ENCODE measurements around the gene TTBK2. TPM values are rescaled to one million over a fixed set of nuclear protein-coding genes. Genes with fewer than 3 reads are reported as not detected.

The TTBK2 gene
- total RNA-seq, 1 donor from 2014 or later = 14.1 TPM

DNA sequence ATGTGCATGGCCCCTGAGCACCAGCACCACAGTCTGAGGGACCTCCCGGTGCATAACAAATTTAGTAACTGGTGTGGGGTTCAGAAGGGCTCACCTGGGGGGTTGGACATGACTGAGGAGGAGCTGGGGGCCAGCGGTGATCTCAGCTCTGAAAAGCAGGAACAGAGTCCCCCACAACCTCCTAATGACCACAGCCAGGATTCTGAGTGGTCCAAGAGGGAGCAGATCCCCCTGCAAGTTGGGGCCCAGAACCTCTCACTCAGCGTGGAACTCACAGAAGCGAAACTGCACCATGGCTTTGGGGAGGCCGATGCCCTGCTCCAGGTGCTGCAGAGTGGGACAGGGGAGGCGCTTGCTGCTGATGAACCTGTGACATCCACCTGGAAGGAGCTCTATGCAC is 226.6 kb downstream of the TTBK2 start:
- Mint-ChIP-seq H3K36me3 (ENCODE audit: low read depth, unreplicated experiment) (peaks cover 9% of the 10 kb centered on the region), H3K9me3 (ENCODE audit: unreplicated experiment) (no peaks in the 10 kb centered on the region), H3K27ac (ENCODE audit: unreplicated experiment) (no peak overlapping the region), H3K4me3 (ENCODE audit: unreplicated experiment) (no peak overlapping the region), H3K27me3 (ENCODE audit: unreplicated experiment) (peaks cover 8% of the 10 kb centered on the region), H3K4me1 (ENCODE audit: unreplicated experiment) (no peaks in the 10 kb centered on the region)
- TF ChIP-seq, protein P1, sequence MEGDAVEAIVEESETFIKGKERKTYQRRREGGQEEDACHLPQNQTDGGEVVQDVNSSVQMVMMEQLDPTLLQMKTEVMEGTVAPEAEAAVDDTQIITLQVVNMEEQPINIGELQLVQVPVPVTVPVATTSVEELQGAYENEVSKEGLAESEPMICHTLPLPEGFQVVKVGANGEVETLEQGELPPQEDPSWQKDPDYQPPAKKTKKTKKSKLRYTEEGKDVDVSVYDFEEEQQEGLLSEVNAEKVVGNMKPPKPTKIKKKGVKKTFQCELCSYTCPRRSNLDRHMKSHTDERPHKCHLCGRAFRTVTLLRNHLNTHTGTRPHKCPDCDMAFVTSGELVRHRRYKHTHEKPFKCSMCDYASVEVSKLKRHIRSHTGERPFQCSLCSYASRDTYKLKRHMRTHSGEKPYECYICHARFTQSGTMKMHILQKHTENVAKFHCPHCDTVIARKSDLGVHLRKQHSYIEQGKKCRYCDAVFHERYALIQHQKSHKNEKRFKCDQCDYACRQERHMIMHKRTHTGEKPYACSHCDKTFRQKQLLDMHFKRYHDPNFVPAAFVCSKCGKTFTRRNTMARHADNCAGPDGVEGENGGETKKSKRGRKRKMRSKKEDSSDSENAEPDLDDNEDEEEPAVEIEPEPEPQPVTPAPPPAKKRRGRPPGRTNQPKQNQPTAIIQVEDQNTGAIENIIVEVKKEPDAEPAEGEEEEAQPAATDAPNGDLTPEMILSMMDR (IDR thresholded peaks at IDR 0.05; ENCODE audit: unreplicated experiment) = no peak
- DNase-seq (ENCODE audit: low spot score) = no peak

DNA sequence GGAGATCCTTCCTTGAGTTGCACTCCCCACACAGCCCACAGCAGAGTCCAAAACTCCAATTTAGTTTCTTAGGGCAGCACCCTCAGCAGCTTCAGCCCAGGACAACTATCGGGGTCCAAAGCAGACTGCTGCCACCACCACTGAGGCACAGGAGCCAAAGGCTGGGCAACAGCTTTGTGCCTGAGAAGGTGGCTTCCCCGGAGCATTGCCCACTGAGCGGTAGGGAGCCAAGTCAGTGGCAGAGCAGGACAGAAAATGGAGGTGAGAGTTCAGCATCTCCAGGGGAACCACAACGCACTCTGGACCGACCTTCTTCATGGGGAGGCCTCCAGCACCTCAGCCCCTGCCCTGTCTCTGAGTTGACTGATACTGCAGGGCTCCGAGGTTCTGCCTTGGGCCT is 227.1 kb downstream of the TTBK2 start:
- TF ChIP-seq, protein P1 (IDR thresholded peaks at IDR 0.05; ENCODE audit: unreplicated experiment) = no peak
- no peaks in the 10 kb centered on the region for H3K9me3 Mint-ChIP-seq (ENCODE audit: unreplicated experiment)
- peaks cover 8% of the 10 kb centered on the region for H3K27me3 Mint-ChIP-seq (ENCODE audit: unreplicated experiment)
- H3K4me1 Mint-ChIP-seq (ENCODE audit: unreplicated experiment) = no peaks in the 10 kb centered on the region
- no peak for DNase-seq (ENCODE audit: low spot score)
- no peak overlapping the region for H3K4me3 Mint-ChIP-seq (ENCODE audit: unreplicated experiment)
- peaks cover 10% of the 10 kb centered on the region for H3K36me3 Mint-ChIP-seq (ENCODE audit: low read depth, unreplicated experiment)
- H3K27ac Mint-ChIP-seq (ENCODE audit: unreplicated experiment) = no peak overlapping the region

DNA sequence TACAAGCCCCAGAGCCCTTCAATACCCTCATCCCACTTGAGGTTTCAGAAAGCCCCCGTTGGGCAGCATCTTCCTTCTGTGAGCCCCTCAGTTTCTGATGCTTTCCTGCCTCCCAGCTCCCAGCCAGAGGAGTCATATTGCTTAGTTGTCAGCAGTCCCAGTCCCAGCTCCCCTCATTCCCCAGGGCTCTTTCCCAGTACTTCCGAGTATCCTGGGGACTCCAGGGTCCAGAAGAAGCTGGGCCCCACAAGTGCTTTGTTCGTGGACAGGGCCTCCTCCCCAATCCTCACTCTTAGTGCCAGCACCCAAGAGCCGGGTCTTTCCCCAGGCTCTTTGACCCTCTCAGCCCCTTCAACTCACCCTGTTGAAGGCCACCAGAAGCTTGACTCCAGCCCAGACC is 227.6 kb downstream of the TTBK2 start:
- DNase-seq (ENCODE audit: low spot score) = no peak
- TF ChIP-seq, protein P1 (IDR thresholded peaks at IDR 0.05; ENCODE audit: unreplicated experiment) = no peak
- H3K9me3 Mint-ChIP-seq (ENCODE audit: unreplicated experiment) = no peaks in the 10 kb centered on the region
- no peak overlapping the region for H3K27ac Mint-ChIP-seq (ENCODE audit: unreplicated experiment)
- no peaks in the 10 kb centered on the region for H3K4me1 Mint-ChIP-seq (ENCODE audit: unreplicated experiment)
- H3K36me3 Mint-ChIP-seq (ENCODE audit: low read depth, unreplicated experiment) = peaks cover 12% of the 10 kb centered on the region
- H3K27me3 Mint-ChIP-seq (ENCODE audit: unreplicated experiment) = peaks cover 8% of the 10 kb centered on the region
- H3K4me3 Mint-ChIP-seq (ENCODE audit: unreplicated experiment) = no peak overlapping the region

DNA sequence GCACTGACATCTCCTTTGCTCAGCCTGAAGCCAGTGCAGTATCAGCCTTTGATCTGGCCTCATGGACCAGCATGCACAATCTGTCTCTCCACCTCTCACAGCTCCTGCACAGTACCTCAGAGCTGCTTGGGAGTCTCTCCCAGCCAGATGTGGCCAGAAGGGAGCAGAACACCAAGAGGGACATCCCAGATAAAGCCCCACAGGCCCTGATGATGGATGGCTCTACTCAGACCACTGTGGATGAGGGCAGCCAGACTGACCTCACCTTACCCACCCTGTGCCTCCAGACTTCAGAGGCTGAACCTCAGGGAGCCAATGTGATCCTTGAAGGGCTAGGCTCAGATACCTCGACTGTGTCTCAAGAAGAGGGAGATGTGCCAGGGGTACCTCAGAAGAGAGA is 228.0 kb downstream of the TTBK2 start:
- Mint-ChIP-seq H3K27me3 (ENCODE audit: unreplicated experiment) (peaks cover 8% of the 10 kb centered on the region), H3K36me3 (ENCODE audit: low read depth, unreplicated experiment) (peaks cover 16% of the 10 kb centered on the region), H3K27ac (ENCODE audit: unreplicated experiment) (no peak overlapping the region), H3K9me3 (ENCODE audit: unreplicated experiment) (no peaks in the 10 kb centered on the region), H3K4me3 (ENCODE audit: unreplicated experiment) (no peak overlapping the region), H3K4me1 (ENCODE audit: unreplicated experiment) (no peaks in the 10 kb centered on the region)
- DNase-seq (ENCODE audit: low spot score) = no peak
- TF ChIP-seq, protein P1 (IDR thresholded peaks at IDR 0.05; ENCODE audit: unreplicated experiment) = no peak

DNA sequence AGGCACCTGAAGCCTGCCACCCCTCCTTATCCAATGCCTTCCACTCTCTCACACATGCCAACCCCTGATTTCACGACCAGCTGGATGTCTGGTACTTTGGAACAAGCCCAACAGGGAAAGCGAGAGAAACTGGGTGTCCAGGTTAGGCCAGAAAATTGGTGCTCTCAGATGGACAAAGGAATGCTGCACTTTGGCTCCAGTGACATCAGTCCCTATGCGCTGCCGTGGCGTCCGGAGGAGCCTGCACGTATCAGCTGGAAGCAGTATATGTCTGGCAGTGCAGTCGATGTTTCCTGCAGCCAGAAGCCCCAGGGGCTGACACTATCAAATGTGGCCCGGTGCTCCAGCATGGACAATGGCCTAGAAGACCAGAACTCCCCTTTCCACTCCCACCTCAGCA is 228.8 kb downstream of the TTBK2 start:
- Mint-ChIP-seq H3K4me3 (ENCODE audit: unreplicated experiment) (peak overlapping the region; percentile 44), H3K27ac (ENCODE audit: unreplicated experiment) (peak overlapping the region; percentile 18), H3K27me3 (ENCODE audit: unreplicated experiment) (peaks cover 8% of the 10 kb centered on the region), H3K9me3 (ENCODE audit: unreplicated experiment) (no peaks in the 10 kb centered on the region), H3K36me3 (ENCODE audit: low read depth, unreplicated experiment) (peaks cover 16% of the 10 kb centered on the region), H3K4me1 (ENCODE audit: unreplicated experiment) (no peaks in the 10 kb centered on the region)
- TF ChIP-seq, protein P1 (IDR thresholded peaks at IDR 0.05; ENCODE audit: unreplicated experiment) = no peak
- no peak for DNase-seq (ENCODE audit: low spot score)
